ENCODE data around the gene DNM3. TPM values are rescaled to one million over a fixed set of nuclear protein-coding genes. Genes with fewer than 3 reads are reported as not detected.

DNM3 gene
- total RNA-seq, 2 experiments from 2014 or later: 1.5 to 1.6 TPM

DNA sequence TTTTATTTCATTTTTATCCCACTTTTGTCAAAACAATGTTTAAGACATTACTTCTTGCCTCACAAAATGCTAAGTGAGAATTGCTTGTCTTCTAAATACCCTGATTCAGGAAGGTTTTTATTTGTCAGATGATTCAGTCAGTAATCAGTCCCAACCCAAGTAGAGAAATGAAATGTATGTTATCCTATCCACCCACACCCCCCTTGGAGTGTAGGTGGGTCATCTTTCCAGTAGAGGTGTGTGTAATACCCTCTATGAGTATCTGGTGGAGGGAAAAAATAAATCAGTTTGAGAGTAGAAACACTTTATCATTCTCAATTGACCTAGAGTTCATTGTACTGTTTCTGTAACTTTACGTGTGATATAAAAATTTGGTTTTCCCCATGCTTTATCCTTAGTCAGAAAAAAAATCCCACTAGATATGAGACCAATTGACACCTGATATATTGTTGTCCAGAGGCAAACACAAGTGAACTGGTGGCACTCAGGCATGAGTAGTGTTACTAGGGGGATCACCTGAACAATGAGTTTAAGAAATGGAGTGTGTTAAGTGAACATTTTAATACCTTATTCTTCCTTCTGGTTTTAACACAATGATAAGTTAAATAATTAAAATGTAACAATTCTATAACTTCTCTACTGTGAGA, 425.4 kb downstream of the DNM3 start:
- CTCF ChIA-PET: interaction anchor here (0.9 to 1.1 kb wide), 2 partner anchors 10 to 264 kb away, joined by 3 to 5 read pairs; no protein-coding TSS in a partner anchor
- ATAC-seq (no peak), DNase-seq (no peak)
- peaks cover 7% of the 10 kb centered on the region for H3K9me3 Mint-ChIP-seq (ENCODE audit: insufficient read depth)
- POLR2A ChIA-PET: no interaction called here
- H3K36me3 Mint-ChIP-seq (ENCODE audit: low read depth): peaks cover 3% of the 10 kb centered on the region
- no peak overlapping the region for H3K4me3 Mint-ChIP-seq
- H3K4me1 Mint-ChIP-seq (ENCODE audit: low read depth): peaks cover 16% of the 10 kb centered on the region
- H3K27me3 Mint-ChIP-seq (ENCODE audit: low read depth): no peaks in the 10 kb centered on the region
- H3K27ac Mint-ChIP-seq: no peak overlapping the region

- H3K27me3 Mint-ChIP-seq (ENCODE audit: low read depth): no peaks in the 10 kb centered on the region
- H3K4me3 Mint-ChIP-seq: no peak overlapping the region
- H3K36me3 Mint-ChIP-seq (ENCODE audit: low read depth): no peaks in the 10 kb centered on the region
- no peaks in the 10 kb centered on the region for H3K9me3 Mint-ChIP-seq (ENCODE audit: insufficient read depth)
- no peak overlapping the region for H3K27ac Mint-ChIP-seq
- DNase-seq: no peak
- ATAC-seq: no peak
- ChIA-PET POLR2A (no interaction called here), CTCF (no interaction called here)
- peaks cover 17% of the 10 kb centered on the region for H3K4me1 Mint-ChIP-seq (ENCODE audit: low read depth)
Measured at GRCh38 chr1:172268237-172268636, 426.9 kb downstream of the DNM3 start.

DNA sequence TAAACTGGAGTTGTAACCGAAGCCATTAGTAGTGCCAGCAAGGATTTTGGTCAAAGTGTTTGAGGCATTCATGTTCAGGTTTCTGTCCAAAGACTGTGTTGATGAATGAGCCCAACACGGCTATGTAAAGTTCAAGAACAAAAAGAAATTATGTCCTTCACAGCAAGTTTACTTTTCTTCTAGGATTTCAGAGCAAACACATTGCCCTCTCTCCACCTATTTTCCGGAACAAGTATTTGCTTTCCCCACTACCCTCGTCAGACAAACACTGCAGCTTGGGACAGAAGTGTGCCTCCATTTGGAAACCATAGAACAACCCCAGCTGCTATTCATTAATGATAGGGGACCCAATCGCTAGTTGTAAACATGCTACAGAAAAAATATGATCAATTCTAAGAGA, 427.8 kb downstream of the DNM3 start:
- ChIA-PET CTCF (interaction anchor here (0.8 to 1.1 kb wide), 2 partner anchors 16 to 112 kb away, joined by 4 read pairs; no protein-coding TSS in a partner anchor), POLR2A (interaction anchor here (0.8 kb wide), 1 partner anchor 126 kb away, joined by 3 read pairs; no protein-coding TSS in a partner anchor)
- H3K27ac Mint-ChIP-seq: no peak overlapping the region
- no peaks in the 10 kb centered on the region for H3K9me3 Mint-ChIP-seq (ENCODE audit: insufficient read depth)
- ATAC-seq (no peak), DNase-seq (no peak)
- H3K36me3 Mint-ChIP-seq (ENCODE audit: low read depth): no peaks in the 10 kb centered on the region
- no peaks in the 10 kb centered on the region for H3K27me3 Mint-ChIP-seq (ENCODE audit: low read depth)
- no peak overlapping the region for H3K4me3 Mint-ChIP-seq
- H3K4me1 Mint-ChIP-seq (ENCODE audit: low read depth): peaks cover 17% of the 10 kb centered on the region

GRCh38 chr1:172269644-172270043, 428.3 kb downstream of the DNM3 start:
- Mint-ChIP-seq H3K4me3 (no peak overlapping the region), H3K9me3 (ENCODE audit: insufficient read depth) (no peaks in the 10 kb centered on the region), H3K36me3 (ENCODE audit: low read depth) (no peaks in the 10 kb centered on the region), H3K27me3 (ENCODE audit: low read depth) (no peaks in the 10 kb centered on the region), H3K27ac (no peak overlapping the region), H3K4me1 (ENCODE audit: low read depth) (peaks cover 17% of the 10 kb centered on the region)
- no peak for DNase-seq
- no peak for ATAC-seq
- POLR2A ChIA-PET: interaction anchor here (0.8 kb wide), 1 partner anchor 125 kb away, joined by 3 read pairs; no protein-coding TSS in a partner anchor
- CTCF ChIA-PET: interaction anchor here (0.7 to 1.1 kb wide), 3 partner anchors 17 to 111 kb away, joined by 3 to 4 read pairs (median 4); no protein-coding TSS in a partner anchor

DNA sequence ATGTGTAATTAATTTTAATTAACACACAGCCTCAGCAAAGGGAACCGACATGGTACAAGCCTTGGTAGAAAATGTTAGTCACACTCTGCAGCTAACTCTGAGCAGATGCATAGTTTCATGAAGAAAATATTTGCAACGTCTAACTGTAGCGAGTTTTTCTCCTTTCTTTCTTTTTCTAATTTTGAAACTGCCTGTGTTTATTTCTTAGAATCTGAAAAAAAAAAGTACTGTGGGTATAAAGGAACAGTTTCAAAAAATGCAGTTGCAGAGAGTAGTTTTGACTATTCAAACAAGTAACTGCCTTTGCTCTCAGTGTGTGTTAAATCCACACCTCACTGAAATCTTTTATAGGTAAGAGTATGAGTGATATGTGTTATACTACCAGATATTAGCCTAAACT, 429.3 kb downstream of the DNM3 start:
- POLR2A ChIA-PET: interaction anchor here (0.6 to 0.9 kb wide), 2 partner anchors 86 to 183 kb away, joined by 3 to 4 read pairs; no protein-coding TSS in a partner anchor
- no peak overlapping the region for H3K4me3 Mint-ChIP-seq
- no peak overlapping the region for H3K27ac Mint-ChIP-seq
- H3K36me3 Mint-ChIP-seq (ENCODE audit: low read depth): no peaks in the 10 kb centered on the region
- peaks cover 17% of the 10 kb centered on the region for H3K4me1 Mint-ChIP-seq (ENCODE audit: low read depth)
- CTCF ChIA-PET: no interaction called here
- ATAC-seq (no peak), DNase-seq (no peak)
- no peaks in the 10 kb centered on the region for H3K9me3 Mint-ChIP-seq (ENCODE audit: insufficient read depth)
- H3K27me3 Mint-ChIP-seq (ENCODE audit: low read depth): no peaks in the 10 kb centered on the region

- DNase-seq (no peak), ATAC-seq (no peak)
- POLR2A ChIA-PET: no interaction called here
- H3K9me3 Mint-ChIP-seq (ENCODE audit: insufficient read depth): no peaks in the 10 kb centered on the region
- peaks cover 17% of the 10 kb centered on the region for H3K4me1 Mint-ChIP-seq (ENCODE audit: low read depth)
- H3K4me3 Mint-ChIP-seq: no peak overlapping the region
- H3K36me3 Mint-ChIP-seq (ENCODE audit: low read depth): no peaks in the 10 kb centered on the region
- H3K27ac Mint-ChIP-seq: no peak overlapping the region
- no peaks in the 10 kb centered on the region for H3K27me3 Mint-ChIP-seq (ENCODE audit: low read depth)
- CTCF ChIA-PET: no interaction called here
Measured at GRCh38 chr1:172272087-172272486, 430.8 kb downstream of the DNM3 start.

DNA sequence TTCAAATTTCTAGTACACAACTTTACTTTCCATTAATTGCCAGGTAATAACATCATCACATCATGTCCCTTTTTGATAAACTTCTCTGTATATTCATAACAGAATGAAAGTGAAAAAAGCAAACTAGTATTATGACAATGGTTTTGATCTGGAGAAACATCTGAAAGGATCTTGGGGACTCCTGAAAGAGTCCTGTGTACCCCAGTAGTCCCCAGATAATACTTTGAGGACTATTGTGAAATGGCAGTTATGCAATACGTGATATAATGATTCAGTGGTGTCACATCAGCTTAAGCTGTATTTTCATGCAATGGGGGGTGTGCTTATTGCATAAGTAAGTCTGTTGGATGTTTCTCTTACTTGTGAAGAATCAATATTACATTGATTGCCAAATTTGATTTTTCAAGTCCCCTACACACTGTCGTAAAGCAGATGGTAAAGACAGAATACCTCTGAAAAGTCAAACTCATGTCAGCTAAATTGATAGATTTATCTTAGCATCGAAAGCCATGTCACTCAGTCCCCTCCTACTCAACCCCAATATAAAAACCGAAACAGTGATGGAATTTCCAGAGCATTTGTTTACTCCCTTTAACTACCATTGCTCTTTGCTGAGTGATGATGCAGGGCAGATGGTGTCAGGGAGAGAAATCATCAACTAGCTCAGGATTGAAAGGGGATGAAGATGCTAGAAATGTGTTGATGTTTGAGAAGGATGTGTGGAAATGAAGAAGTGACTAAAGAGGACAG, 432.5 kb downstream of the DNM3 start:
- H3K36me3 Mint-ChIP-seq (ENCODE audit: low read depth): no peaks in the 10 kb centered on the region
- POLR2A ChIA-PET: no interaction called here

GRCh38 chr1:172275478-172275877, 434.2 kb downstream of the DNM3 start:
- Mint-ChIP-seq H3K4me1 (ENCODE audit: low read depth) (peaks cover 12% of the 10 kb centered on the region), H3K27ac (no peak overlapping the region), H3K36me3 (ENCODE audit: low read depth) (no peaks in the 10 kb centered on the region), H3K9me3 (ENCODE audit: insufficient read depth) (no peaks in the 10 kb centered on the region), H3K4me3 (no peak overlapping the region), H3K27me3 (ENCODE audit: low read depth) (no peaks in the 10 kb centered on the region)
- CTCF ChIA-PET: no interaction called here
- ATAC-seq (no peak), DNase-seq (no peak)
- POLR2A ChIA-PET: no interaction called here

More for the DNA sequence above, 432.5 kb downstream of the DNM3 start:
- no peak for DNase-seq
- H3K27ac Mint-ChIP-seq: no peak overlapping the region
- peaks cover 17% of the 10 kb centered on the region for H3K4me1 Mint-ChIP-seq (ENCODE audit: low read depth)
- no peak for ATAC-seq
- no peaks in the 10 kb centered on the region for H3K9me3 Mint-ChIP-seq (ENCODE audit: insufficient read depth)
- H3K4me3 Mint-ChIP-seq: no peak overlapping the region
- CTCF ChIA-PET: no interaction called here
- H3K27me3 Mint-ChIP-seq (ENCODE audit: low read depth): no peaks in the 10 kb centered on the region

GRCh38 chr1:172276120-172276818, 435.0 kb downstream of the DNM3 start:
- ATAC-seq (no peak), DNase-seq (no peak)
- H3K4me3 Mint-ChIP-seq: no peak overlapping the region
- H3K4me1 Mint-ChIP-seq (ENCODE audit: low read depth): peaks cover 5% of the 10 kb centered on the region
- CTCF ChIA-PET: interaction anchor here (0.7 to 1.0 kb wide), 2 partner anchors 9 to 91 kb away, joined by 3 to 5 read pairs; no protein-coding TSS in a partner anchor
- no peaks in the 10 kb centered on the region for H3K9me3 Mint-ChIP-seq (ENCODE audit: insufficient read depth)
- POLR2A ChIA-PET: no interaction called here
- H3K27ac Mint-ChIP-seq: no peak overlapping the region
- H3K27me3 Mint-ChIP-seq (ENCODE audit: low read depth): no peaks in the 10 kb centered on the region
- H3K36me3 Mint-ChIP-seq (ENCODE audit: low read depth): no peaks in the 10 kb centered on the region

DNA sequence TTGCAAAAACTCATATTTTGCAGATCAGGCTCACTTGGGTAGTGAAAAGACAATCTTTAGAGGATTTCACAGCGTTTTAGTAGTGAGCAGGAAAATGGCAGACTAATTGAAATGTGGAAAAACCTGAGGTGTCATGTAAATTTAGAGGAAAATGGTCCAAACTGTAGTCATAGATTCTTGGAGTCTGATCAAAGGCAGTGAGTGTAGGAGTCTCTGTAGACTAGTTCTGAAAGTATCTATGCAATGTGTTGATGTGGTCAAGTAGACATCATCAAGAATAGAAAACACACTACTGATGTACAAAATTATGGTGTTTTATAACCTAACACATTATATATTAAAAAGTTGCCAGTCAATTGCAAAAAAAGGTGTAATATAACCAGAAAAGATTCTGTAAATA, 436.0 kb downstream of the DNM3 start:
- POLR2A ChIA-PET: no interaction called here
- no peaks in the 10 kb centered on the region for H3K9me3 Mint-ChIP-seq (ENCODE audit: insufficient read depth)
- CTCF ChIA-PET: no interaction called here
- no peak for DNase-seq
- no peak for ATAC-seq
- no peaks in the 10 kb centered on the region for H3K36me3 Mint-ChIP-seq (ENCODE audit: low read depth)
- H3K27me3 Mint-ChIP-seq (ENCODE audit: low read depth): no peaks in the 10 kb centered on the region
- H3K4me1 Mint-ChIP-seq (ENCODE audit: low read depth): no peaks in the 10 kb centered on the region
- H3K4me3 Mint-ChIP-seq: no peak overlapping the region
- no peak overlapping the region for H3K27ac Mint-ChIP-seq

DNA sequence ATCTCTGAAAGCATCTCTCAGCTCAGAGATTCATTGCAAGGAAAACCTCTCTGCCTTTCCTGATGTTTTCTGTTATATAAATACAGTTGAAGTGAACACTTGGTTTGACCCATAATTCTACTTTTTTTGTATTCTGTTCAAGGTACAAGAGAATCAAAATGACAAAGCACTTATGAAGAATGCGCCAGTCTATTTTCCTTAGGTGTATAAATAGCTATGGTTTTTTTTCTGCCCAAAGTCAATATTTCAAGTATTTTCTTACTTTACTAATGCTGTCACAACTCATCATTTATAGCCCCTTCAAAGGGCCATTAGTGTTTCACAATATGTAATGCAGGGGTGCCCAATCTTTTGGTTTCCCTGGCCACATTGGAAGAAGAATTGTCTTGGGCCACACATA, 436.7 kb downstream of the DNM3 start:
- ChIA-PET POLR2A (no interaction called here), CTCF (interaction anchor here (1.4 kb wide), 1 partner anchor 21 kb away, joined by 3 read pairs; no protein-coding TSS in a partner anchor)
- Mint-ChIP-seq H3K36me3 (ENCODE audit: low read depth) (no peaks in the 10 kb centered on the region), H3K4me1 (ENCODE audit: low read depth) (no peaks in the 10 kb centered on the region), H3K9me3 (ENCODE audit: insufficient read depth) (no peaks in the 10 kb centered on the region), H3K27me3 (ENCODE audit: low read depth) (no peaks in the 10 kb centered on the region), H3K27ac (no peak overlapping the region), H3K4me3 (no peak overlapping the region)
- DNase-seq (no peak), ATAC-seq (no peak)

GRCh38 chr1:172278478-172278877, 437.2 kb downstream of the DNM3 start:
- CTCF ChIA-PET: interaction anchor here (1.4 kb wide), 1 partner anchor 22 kb away, joined by 3 read pairs; no protein-coding TSS in a partner anchor
- Mint-ChIP-seq H3K4me3 (no peak overlapping the region), H3K27ac (no peak overlapping the region), H3K36me3 (ENCODE audit: low read depth) (no peaks in the 10 kb centered on the region), H3K4me1 (ENCODE audit: low read depth) (no peaks in the 10 kb centered on the region), H3K9me3 (ENCODE audit: insufficient read depth) (no peaks in the 10 kb centered on the region), H3K27me3 (ENCODE audit: low read depth) (no peaks in the 10 kb centered on the region)
- DNase-seq: no peak
- no peak for ATAC-seq
- POLR2A ChIA-PET: no interaction called here
